Neural progenitor cell (in vitro differentiated cells): Measurements from ENCODE around the gene ADAMTS4. TPM values are rescaled to one million over a fixed set of nuclear protein-coding genes. Genes with fewer than 3 reads are reported as not detected.
A peak's percentile ranks its signal among the peaks of the same experiment; 100 is the strongest.

ENCODE experiments used
- DNase-seq: peaks from one replicate; pipeline ENCODE4 v3.0.0-alpha.2; 2016; ENCODE audit warnings: low spot score
- H2AFZ ChIP-seq: fragments of 200-600 bp; sonication (generic); replicated peaks from 2 replicates; pipeline ENCODE4 v1.6.1; 2016; ENCODE audit warnings: antibody characterized with exemption
- H3F3A ChIP-seq: fragments of 200-600 bp; sonication (generic); 2 replicates; pipeline ENCODE4 v1.6.1; 2016; ENCODE audit warnings: antibody characterized with exemption, low read depth
- H3K27ac ChIP-seq: fragments of 200-600 bp; sonication (generic); 2 replicates; pipeline ENCODE4 v1.5.1; 2016; ENCODE audit warnings: mild to moderate bottlenecking
- H3K27me3 ChIP-seq: fragments of 200-600 bp; sonication (generic); 2 replicates; pipeline ENCODE4 v1.6.1; 2016; ENCODE audit warnings: mild to moderate bottlenecking, moderate library complexity
- H3K36me3 ChIP-seq: fragments of 200-600 bp; sonication (generic); 2 replicates; pipeline ENCODE4 v1.5.1; 2016
- H3K4me1 ChIP-seq: fragments of 200-600 bp; sonication (generic); 2 replicates; pipeline ENCODE4 v1.6.1; 2016; ENCODE audit warnings: mixed run types
- H3K4me2 ChIP-seq: fragments of 200-600 bp; sonication (generic); 2 replicates; pipeline ENCODE4 v1.6.1; 2016
- H3K4me3 ChIP-seq: fragments of 200-600 bp; sonication (generic); 2 replicates; pipeline ENCODE4 v1.5.1; 2016
- H3K79me2 ChIP-seq: fragments of 200-600 bp; sonication (generic); 2 replicates; pipeline ENCODE4 v1.6.1; 2016; ENCODE audit warnings: low read depth
- H3K9ac ChIP-seq: fragments of 200-600 bp; sonication (generic); 2 replicates; pipeline ENCODE4 v1.6.1; 2016
- H3K9me3 ChIP-seq: fragments of 200-600 bp; sonication (generic); 2 replicates; pipeline ENCODE4 v1.5.1; 2016; ENCODE audit warnings: low read depth
- H4K20me1 ChIP-seq: fragments of 200-600 bp; sonication (generic); 2 replicates; pipeline ENCODE4 v1.6.1; 2016; ENCODE audit warnings: low read depth
- H3K27ac Mint-ChIP-seq: 3 replicates; pipeline ENCODE4 v1.8.0; 2021; ENCODE audit warnings: mixed read lengths
- H3K27me3 Mint-ChIP-seq: 2 replicates; pipeline ENCODE4 v1.8.0; 2022; ENCODE audit warnings: low read depth, mild to moderate bottlenecking, inconsistent platforms, moderate library complexity, mixed read lengths; ENCODE audit not compliant: insufficient read depth
- H3K36me3 Mint-ChIP-seq: 3 replicates; pipeline ENCODE4 v1.8.0; 2021; ENCODE audit warnings: mixed read lengths
- H3K4me1 Mint-ChIP-seq: 3 replicates; pipeline ENCODE4 v1.8.0; 2021; ENCODE audit warnings: mixed read lengths
- H3K4me3 Mint-ChIP-seq: 3 replicates; pipeline ENCODE4 v1.8.0; 2021; ENCODE audit warnings: mild to moderate bottlenecking, moderate library complexity, mixed read lengths
- H3K9me3 Mint-ChIP-seq: 3 replicates; pipeline ENCODE4 v1.8.0; 2020; ENCODE audit warnings: mixed read lengths
- EZH2 ChIP-seq: fragments of 200-600 bp; sonication (generic); IDR thresholded peaks from 2 replicates; pipeline ENCODE4 v1.6.1; 2017; ENCODE audit warnings: antibody characterized with exemption, mild to moderate bottlenecking, moderate library complexity
- EZH2phosphoT487 ChIP-seq: fragments of 200-600 bp; sonication (generic); IDR thresholded peaks from 2 replicates; pipeline ENCODE4 v1.6.1; 2017; ENCODE audit warnings: antibody characterized with exemption
- total RNA-seq: library from RNA; depleted of rRNA; stranded (reverse); fragments of >200 nt; gene quantifications from 2 replicates; pipeline ENCODE4 v1.2.3, GENCODE V29; 2015; ENCODE audit warnings: low replicate concordance
- TF ChIP-seq, protein P1 (sequence below): fragments of 200-600 bp; sonication (generic); IDR thresholded peaks from 2 replicates; pipeline ENCODE4 v1.5.1; 2017; ENCODE audit warnings: antibody characterized with exemption, mild to moderate bottlenecking

Gene ADAMTS4
- total RNA-seq, 1 donor from 2014 or later: 1.3 TPM

DNA sequence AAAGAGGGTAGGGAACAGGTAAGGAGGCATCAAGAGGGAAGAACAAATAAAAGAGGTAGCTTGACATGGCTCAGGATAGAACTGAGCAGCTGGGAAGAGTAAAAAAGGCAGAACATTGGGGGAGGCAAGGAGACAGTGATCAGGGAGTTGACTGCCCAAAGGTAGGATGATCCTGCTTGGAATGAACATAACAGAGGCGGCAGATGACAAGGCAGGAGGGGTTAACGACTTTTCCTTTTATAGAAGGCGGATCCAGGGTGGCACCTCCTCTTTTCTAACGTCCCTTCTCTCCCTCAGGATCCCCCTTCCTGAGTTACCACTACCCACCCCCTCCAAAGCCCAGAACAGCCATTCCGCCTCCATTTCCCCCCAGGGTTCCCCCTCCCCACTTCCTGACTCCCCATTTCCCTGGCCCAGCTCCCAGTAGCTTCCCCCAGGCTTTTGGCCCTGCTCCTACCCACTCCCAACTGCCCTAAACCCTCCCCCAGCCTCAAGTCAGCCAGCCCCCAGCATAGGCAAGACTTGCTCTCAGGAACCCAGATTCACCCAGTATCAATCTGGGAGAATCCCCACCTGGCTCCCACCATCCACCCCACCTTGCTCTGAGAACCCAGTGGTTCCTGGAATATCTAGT, 769 bp upstream of the ADAMTS4 start:
- peaks cover 70% of the 10 kb centered on the region for H3K4me1 Mint-ChIP-seq
- Histone ChIP-seq H3K4me2 (peak overlapping the region; percentile 83), H3K4me1 (peaks cover 66% of the 10 kb centered on the region), H3K27ac (no peak overlapping the region), H3K9ac (no peak overlapping the region), H3K36me3 (peaks cover 9% of the 10 kb centered on the region), H3K27me3 (no peaks in the 10 kb centered on the region), H2AFZ (peak overlapping the region; percentile 60), H3K4me3 (peak overlapping the region; percentile 40), H3F3A (peaks cover 46% of the 10 kb centered on the region), H3K79me2 (peaks cover 24% of the 10 kb centered on the region), H3K9me3 (no peaks in the 10 kb centered on the region), H4K20me1 (no peaks in the 10 kb centered on the region)
- no peak for DNase-seq
- H3K27me3 Mint-ChIP-seq: peaks cover 3% of the 10 kb centered on the region
- TF ChIP-seq EZH2phosphoT487 (no peak), EZH2 (no peak)
- TF ChIP-seq, protein P1, sequence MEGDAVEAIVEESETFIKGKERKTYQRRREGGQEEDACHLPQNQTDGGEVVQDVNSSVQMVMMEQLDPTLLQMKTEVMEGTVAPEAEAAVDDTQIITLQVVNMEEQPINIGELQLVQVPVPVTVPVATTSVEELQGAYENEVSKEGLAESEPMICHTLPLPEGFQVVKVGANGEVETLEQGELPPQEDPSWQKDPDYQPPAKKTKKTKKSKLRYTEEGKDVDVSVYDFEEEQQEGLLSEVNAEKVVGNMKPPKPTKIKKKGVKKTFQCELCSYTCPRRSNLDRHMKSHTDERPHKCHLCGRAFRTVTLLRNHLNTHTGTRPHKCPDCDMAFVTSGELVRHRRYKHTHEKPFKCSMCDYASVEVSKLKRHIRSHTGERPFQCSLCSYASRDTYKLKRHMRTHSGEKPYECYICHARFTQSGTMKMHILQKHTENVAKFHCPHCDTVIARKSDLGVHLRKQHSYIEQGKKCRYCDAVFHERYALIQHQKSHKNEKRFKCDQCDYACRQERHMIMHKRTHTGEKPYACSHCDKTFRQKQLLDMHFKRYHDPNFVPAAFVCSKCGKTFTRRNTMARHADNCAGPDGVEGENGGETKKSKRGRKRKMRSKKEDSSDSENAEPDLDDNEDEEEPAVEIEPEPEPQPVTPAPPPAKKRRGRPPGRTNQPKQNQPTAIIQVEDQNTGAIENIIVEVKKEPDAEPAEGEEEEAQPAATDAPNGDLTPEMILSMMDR: no peak
- H3K9me3 Mint-ChIP-seq: no peaks in the 10 kb centered on the region
- H3K36me3 Mint-ChIP-seq: peaks cover 6% of the 10 kb centered on the region
- H3K4me3 Mint-ChIP-seq: peak overlapping the region; percentile 52
- no peak overlapping the region for H3K27ac Mint-ChIP-seq

DNA sequence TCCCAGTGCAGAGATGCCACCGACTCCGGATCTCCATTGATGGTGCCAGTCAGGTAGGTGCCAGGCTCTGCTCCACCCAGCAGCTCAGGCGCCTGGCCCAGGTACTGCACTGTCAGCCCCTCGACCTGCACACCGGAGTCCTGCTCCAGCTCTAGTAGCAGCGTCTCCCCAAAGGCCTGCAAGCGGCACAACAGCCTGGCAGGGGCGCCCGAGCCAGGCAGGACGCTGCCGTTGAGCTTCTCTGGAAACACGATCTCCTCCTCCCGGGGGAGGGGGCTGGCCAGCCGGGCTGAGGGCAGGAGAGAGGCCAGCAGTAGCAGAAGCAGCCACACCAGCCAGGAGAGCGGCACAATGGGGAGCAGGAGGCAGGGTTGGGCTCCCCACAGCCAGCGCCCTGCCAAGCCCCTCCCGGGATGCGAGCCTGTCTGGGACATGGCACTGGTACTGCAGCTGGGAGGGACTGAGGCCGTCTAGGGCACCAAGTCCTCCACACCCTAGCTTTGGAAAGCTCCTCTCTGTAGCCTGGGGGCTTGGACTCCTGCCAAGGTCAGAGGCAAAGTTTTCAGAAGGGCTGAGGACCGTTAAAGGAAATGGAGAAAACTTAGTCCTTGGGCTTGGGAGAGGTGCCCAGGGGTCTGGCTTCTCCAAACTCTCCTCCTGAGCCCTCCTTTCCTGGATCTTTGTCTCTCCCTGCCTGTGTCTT, 509 bp downstream of the ADAMTS4 start:
- Mint-ChIP-seq H3K27me3 (peaks cover 3% of the 10 kb centered on the region), H3K9me3 (no peaks in the 10 kb centered on the region), H3K36me3 (no peaks in the 10 kb centered on the region), H3K4me1 (peaks cover 61% of the 10 kb centered on the region), H3K27ac (peak overlapping the region; percentile 57), H3K4me3 (peak overlapping the region; percentile 28)
- Histone ChIP-seq H2AFZ (peak overlapping the region; percentile 60), H3K79me2 (peaks cover 11% of the 10 kb centered on the region), H3K4me2 (peak overlapping the region; percentile 83), H3K36me3 (no peaks in the 10 kb centered on the region), H3F3A (peaks cover 42% of the 10 kb centered on the region), H3K9me3 (no peaks in the 10 kb centered on the region), H3K27me3 (no peaks in the 10 kb centered on the region), H3K4me1 (peaks cover 65% of the 10 kb centered on the region), H3K4me3 (peak overlapping the region; percentile 40), H3K9ac (no peak overlapping the region), H3K27ac (no peak overlapping the region), H4K20me1 (no peaks in the 10 kb centered on the region)
- no peak for TF ChIP-seq EZH2
- TF ChIP-seq, protein P1: peak; percentile 32
- peak; percentile 87 for DNase-seq

DNA sequence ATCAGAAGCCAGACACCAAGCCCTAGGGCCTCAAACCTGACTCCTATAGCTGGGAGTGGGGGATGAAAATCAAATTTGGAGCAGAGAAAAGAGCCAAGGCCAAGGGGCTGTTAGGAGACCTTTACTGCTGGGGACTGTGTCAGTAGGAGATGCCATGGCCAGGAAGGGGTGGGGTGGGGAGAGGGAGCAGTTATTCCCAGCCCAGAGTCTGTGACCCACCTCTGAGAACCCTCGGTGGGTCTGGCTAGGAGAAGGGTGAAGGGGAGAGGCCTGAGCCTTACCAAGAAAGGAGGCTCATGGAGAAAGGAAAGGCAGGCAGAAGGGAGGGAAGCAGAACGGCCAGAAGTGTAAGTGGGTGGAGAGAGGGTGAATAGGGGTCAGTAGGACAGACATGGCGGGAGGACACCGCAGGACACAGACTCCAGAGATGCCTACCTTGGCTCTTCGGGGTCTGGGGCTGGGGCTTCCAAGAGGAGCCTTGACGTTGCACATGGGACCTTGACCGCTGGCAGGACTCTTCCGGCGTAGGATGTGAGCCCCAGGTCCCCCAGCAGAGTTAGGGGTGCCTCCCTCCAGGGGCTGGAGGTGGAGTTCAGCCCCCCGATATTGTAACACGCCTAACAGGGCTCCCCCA, 1.2 kb downstream of the ADAMTS4 start:
- Histone ChIP-seq H3K4me1 (peaks cover 58% of the 10 kb centered on the region), H3K36me3 (no peaks in the 10 kb centered on the region), H3K79me2 (peaks cover 4% of the 10 kb centered on the region), H4K20me1 (no peaks in the 10 kb centered on the region), H3F3A (peaks cover 42% of the 10 kb centered on the region), H3K9me3 (no peaks in the 10 kb centered on the region), H3K9ac (no peak overlapping the region), H3K27me3 (no peaks in the 10 kb centered on the region), H3K27ac (peak overlapping the region; percentile 5), H2AFZ (no peak overlapping the region), H3K4me3 (peak overlapping the region; percentile 40), H3K4me2 (peak overlapping the region; percentile 83)
- Mint-ChIP-seq H3K9me3 (no peaks in the 10 kb centered on the region), H3K27me3 (peaks cover 3% of the 10 kb centered on the region), H3K27ac (peak overlapping the region; percentile 90), H3K4me3 (peak overlapping the region; percentile 64), H3K36me3 (no peaks in the 10 kb centered on the region), H3K4me1 (peaks cover 62% of the 10 kb centered on the region)
- TF ChIP-seq EZH2phosphoT487 (no peak), EZH2 (no peak)
- DNase-seq: no peak
